Measurements from ENCODE around the gene TOB1. TPM values are rescaled to one million over a fixed set of nuclear protein-coding genes. Genes with fewer than 3 reads are reported as not detected.

The TOB1 gene
- total and polyA plus RNA-seq, 2 donors (not counting 1 experiment from before 2014, with no cell fraction given): 22.0 to 40.5 TPM

GRCh38 chr17:50865060-50865867, 890 bp downstream of the TOB1 start:
- H3K4me2 ChIP-seq (ENCODE audit: extremely low read depth, insufficient read depth, low read length): peak overlapping the region; percentile 82
- no peak overlapping the region for H2AFZ ChIP-seq (ENCODE audit: low read length)
- no peaks in the 10 kb centered on the region for H3K9me3 ChIP-seq (ENCODE audit: control insufficient read depth, insufficient read depth, low read depth, low read length)
- H3K79me2 ChIP-seq (ENCODE audit: control insufficient read depth, insufficient read depth, low read length): peaks cover 34% of the 10 kb centered on the region
- no peaks in the 10 kb centered on the region for H3K27me3 ChIP-seq (ENCODE audit: control insufficient read depth, insufficient read depth, low read length)
- no peaks in the 10 kb centered on the region for H4K20me1 ChIP-seq (ENCODE audit: control insufficient read depth, extremely low read depth, insufficient read depth, low read length)
- H3K9ac ChIP-seq (ENCODE audit: insufficient read depth, low read length): peak overlapping the region; percentile 85
- peaks cover 7% of the 10 kb centered on the region for H3K36me3 ChIP-seq (ENCODE audit: control insufficient read depth, insufficient read depth, low read length)
- peak overlapping the region; percentile 78 for H3K27ac ChIP-seq (ENCODE audit: insufficient read depth, low read length)
- peak; percentile 42 to 58 for DNase-seq (ENCODE audit: low read depth in 2 of 2)
- H3K4me1 ChIP-seq (ENCODE audit: control insufficient read depth, extremely low read depth, insufficient read depth, low read length): peaks cover 5% of the 10 kb centered on the region
- peak overlapping the region; percentile 94 to 98 (median 96) for H3K4me3 ChIP-seq (replicated peaks in 1 of 4; ENCODE audit: control extremely low read depth in 1 of 4, insufficient read depth in 1 of 4, low read depth in 3 of 4, low read length in 4 of 4)
- no peak for TF ChIP-seq CTCF (conservative IDR thresholded peaks at IDR 0.05 in 1 of 2, IDR thresholded peaks at IDR 0.05 in 1 of 2; ENCODE audit: low read depth in 1 of 2, low read length in 2 of 2)

- peaks cover 34% of the 10 kb centered on the region for H3K79me2 ChIP-seq (ENCODE audit: control insufficient read depth, insufficient read depth, low read length)
Observed at GRCh38 chr17:50864747-50865059, 1.5 kb downstream of the TOB1 start.

GRCh38 chr17:50863931-50864330, 2.2 kb downstream of the TOB1 start:
- peaks cover 5% of the 10 kb centered on the region for H3K4me1 ChIP-seq (ENCODE audit: control insufficient read depth, extremely low read depth, insufficient read depth, low read length)
- no peak overlapping the region for H3K27ac ChIP-seq (ENCODE audit: insufficient read depth, low read length)
- H2AFZ ChIP-seq (ENCODE audit: low read length): no peak overlapping the region
- H3K9me3 ChIP-seq (ENCODE audit: control insufficient read depth, insufficient read depth, low read depth, low read length): no peaks in the 10 kb centered on the region
- no peak overlapping the region for H3K9ac ChIP-seq (ENCODE audit: insufficient read depth, low read length)
- no peaks in the 10 kb centered on the region for H3K27me3 ChIP-seq (ENCODE audit: control insufficient read depth, insufficient read depth, low read length)
- H3K79me2 ChIP-seq (ENCODE audit: control insufficient read depth, insufficient read depth, low read length): peaks cover 34% of the 10 kb centered on the region
- no peaks in the 10 kb centered on the region for H4K20me1 ChIP-seq (ENCODE audit: control insufficient read depth, extremely low read depth, insufficient read depth, low read length)
- H3K36me3 ChIP-seq (ENCODE audit: control insufficient read depth, insufficient read depth, low read length): peaks cover 7% of the 10 kb centered on the region
- peak overlapping the region; percentile 82 for H3K4me2 ChIP-seq (ENCODE audit: extremely low read depth, insufficient read depth, low read length)
- H3K4me3 ChIP-seq (replicated peaks in 1 of 4; ENCODE audit: control extremely low read depth in 1 of 4, insufficient read depth in 1 of 4, low read depth in 3 of 4, low read length in 4 of 4): peak overlapping the region in 3 of 4 experiments; percentile 94 to 96 (median 96)
- TF ChIP-seq CTCF (conservative IDR thresholded peaks at IDR 0.05 in 1 of 2, IDR thresholded peaks at IDR 0.05 in 1 of 2; ENCODE audit: low read depth in 1 of 2, low read length in 2 of 2): no peak
- TF ChIP-seq EZH2 (IDR thresholded peaks at IDR 0.05; ENCODE audit: low read length, missing control alignments): no peak
- no peak for DNase-seq (ENCODE audit: low read depth in 2 of 2)

More at GRCh38 chr17:50864747-50865059, 1.5 kb downstream of the TOB1 start:
- Histone ChIP-seq H4K20me1 (ENCODE audit: control insufficient read depth, extremely low read depth, insufficient read depth, low read length) (no peaks in the 10 kb centered on the region), H3K9me3 (ENCODE audit: control insufficient read depth, insufficient read depth, low read depth, low read length) (no peaks in the 10 kb centered on the region), H3K27me3 (ENCODE audit: control insufficient read depth, insufficient read depth, low read length) (no peaks in the 10 kb centered on the region), H3K36me3 (ENCODE audit: control insufficient read depth, insufficient read depth, low read length) (peaks cover 7% of the 10 kb centered on the region), H3K4me3 (replicated peaks in 1 of 4; ENCODE audit: control extremely low read depth in 1 of 4, insufficient read depth in 1 of 4, low read depth in 3 of 4, low read length in 4 of 4) (peak overlapping the region; percentile 94 to 98 (median 96)), H3K9ac (ENCODE audit: insufficient read depth, low read length) (peak overlapping the region; percentile 85), H3K27ac (ENCODE audit: insufficient read depth, low read length) (peak overlapping the region; percentile 78), H3K4me1 (ENCODE audit: control insufficient read depth, extremely low read depth, insufficient read depth, low read length) (peaks cover 5% of the 10 kb centered on the region), H2AFZ (ENCODE audit: low read length) (no peak overlapping the region), H3K4me2 (ENCODE audit: extremely low read depth, insufficient read depth, low read length) (peak overlapping the region; percentile 82)
- TF ChIP-seq EZH2 (IDR thresholded peaks at IDR 0.05; ENCODE audit: low read length, missing control alignments) (no peak), CTCF (conservative IDR thresholded peaks at IDR 0.05 in 1 of 2, IDR thresholded peaks at IDR 0.05 in 1 of 2; ENCODE audit: low read depth in 1 of 2, low read length in 2 of 2) (no peak)
- DNase-seq (ENCODE audit: low read depth in 2 of 2): no peak

Measured in fibroblast of lung (primary cell).